Measurements from ENCODE around the gene VCAN. TPM values are rescaled to one million over a fixed set of nuclear protein-coding genes. Genes with fewer than 3 reads are reported as not detected.

The VCAN gene
- total and polyA plus RNA-seq, 3 experiments from 2014 or later = 0.24 to 0.33 TPM; not detected in 1

DNA sequence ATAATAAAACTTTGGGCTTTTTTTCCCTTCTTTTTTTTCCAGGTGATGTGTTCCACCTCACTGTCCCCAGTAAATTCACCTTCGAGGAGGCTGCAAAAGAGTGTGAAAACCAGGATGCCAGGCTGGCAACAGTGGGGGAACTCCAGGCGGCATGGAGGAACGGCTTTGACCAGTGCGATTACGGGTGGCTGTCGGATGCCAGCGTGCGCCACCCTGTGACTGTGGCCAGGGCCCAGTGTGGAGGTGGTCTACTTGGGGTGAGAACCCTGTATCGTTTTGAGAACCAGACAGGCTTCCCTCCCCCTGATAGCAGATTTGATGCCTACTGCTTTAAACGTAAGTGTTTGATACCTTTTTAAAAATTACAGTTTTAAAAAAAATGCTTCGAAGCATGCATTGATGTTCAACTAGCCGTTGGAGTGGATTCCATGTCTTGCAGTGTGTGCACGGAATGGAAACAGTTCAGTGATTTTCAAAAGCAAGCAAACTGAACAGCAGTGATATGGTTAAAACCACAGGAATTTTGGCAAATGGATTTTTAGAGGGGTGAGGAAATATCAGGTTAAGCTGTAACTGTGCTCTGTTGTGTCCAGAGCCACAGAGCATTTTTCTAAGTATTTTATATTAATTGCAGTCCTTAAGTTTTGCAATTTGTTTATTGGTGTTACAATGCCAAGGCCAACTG lies 40.7 kb downstream of the VCAN start:
- H3K36me3 ChIP-seq (ENCODE audit: insufficient read depth, low read length) = no peaks in the 10 kb centered on the region
- H3K9me3 Mint-ChIP-seq = no peaks in the 10 kb centered on the region
- H3K27ac ChIP-seq (ENCODE audit: low read depth, low read length) = no peak overlapping the region
- POLR2A ChIA-PET = no interaction called here
- DNase-seq = no peak
- H3K4me1 ChIP-seq (ENCODE audit: insufficient read depth, low read length) = no peaks in the 10 kb centered on the region
- H3K27ac Mint-ChIP-seq = no peak overlapping the region
- no peaks in the 10 kb centered on the region for H3K9me3 ChIP-seq (ENCODE audit: low read length)
- H3K36me3 Mint-ChIP-seq = no peaks in the 10 kb centered on the region
- H3K4me3 ChIP-seq (ENCODE audit: low read length) = no peak overlapping the region
- H3K4me1 Mint-ChIP-seq = no peaks in the 10 kb centered on the region
- no peak overlapping the region for H3K4me3 Mint-ChIP-seq
- CTCF ChIA-PET = no interaction called here
- H3K27me3 Mint-ChIP-seq = peaks cover 0 to 9% of the 10 kb centered on the region in 2 donors
- no peaks in the 10 kb centered on the region for H3K27me3 ChIP-seq (ENCODE audit: insufficient read depth, low read length, poor library complexity, severe bottlenecking)

GRCh38 chr5:83513081-83513480 lies 41.5 kb downstream of the VCAN start:
- no peak for DNase-seq
- ChIA-PET POLR2A (no interaction called here), CTCF (no interaction called here)
- H3K4me3 ChIP-seq (ENCODE audit: low read length) = no peak overlapping the region
- H3K36me3 Mint-ChIP-seq = no peaks in the 10 kb centered on the region
- no peaks in the 10 kb centered on the region for H3K4me1 ChIP-seq (ENCODE audit: insufficient read depth, low read length)
- no peaks in the 10 kb centered on the region for H3K9me3 Mint-ChIP-seq
- H3K4me1 Mint-ChIP-seq = no peaks in the 10 kb centered on the region
- no peaks in the 10 kb centered on the region for H3K27me3 ChIP-seq (ENCODE audit: insufficient read depth, low read length, poor library complexity, severe bottlenecking)
- no peaks in the 10 kb centered on the region for H3K9me3 ChIP-seq (ENCODE audit: low read length)
- peaks cover 0 to 9% of the 10 kb centered on the region in 2 donors for H3K27me3 Mint-ChIP-seq
- no peak overlapping the region for H3K27ac Mint-ChIP-seq
- no peaks in the 10 kb centered on the region for H3K36me3 ChIP-seq (ENCODE audit: insufficient read depth, low read length)
- H3K4me3 Mint-ChIP-seq = no peak overlapping the region
- no peak overlapping the region for H3K27ac ChIP-seq (ENCODE audit: low read depth, low read length)

GRCh38 chr5:83513491-83513890 lies 41.9 kb downstream of the VCAN start:
- Histone ChIP-seq H3K27ac (ENCODE audit: low read depth, low read length) (no peak overlapping the region), H3K36me3 (ENCODE audit: insufficient read depth, low read length) (no peaks in the 10 kb centered on the region), H3K9me3 (ENCODE audit: low read length) (no peaks in the 10 kb centered on the region), H3K27me3 (ENCODE audit: insufficient read depth, low read length, poor library complexity, severe bottlenecking) (no peaks in the 10 kb centered on the region), H3K4me1 (ENCODE audit: insufficient read depth, low read length) (no peaks in the 10 kb centered on the region), H3K4me3 (ENCODE audit: low read length) (no peak overlapping the region)
- ChIA-PET POLR2A (no interaction called here), CTCF (no interaction called here)
- H3K4me3 Mint-ChIP-seq = no peak overlapping the region
- H3K27me3 Mint-ChIP-seq = peaks cover 0 to 12% of the 10 kb centered on the region in 2 donors
- H3K9me3 Mint-ChIP-seq = no peaks in the 10 kb centered on the region
- no peaks in the 10 kb centered on the region for H3K4me1 Mint-ChIP-seq
- DNase-seq = no peak
- H3K27ac Mint-ChIP-seq = no peak overlapping the region
- no peaks in the 10 kb centered on the region for H3K36me3 Mint-ChIP-seq

DNA sequence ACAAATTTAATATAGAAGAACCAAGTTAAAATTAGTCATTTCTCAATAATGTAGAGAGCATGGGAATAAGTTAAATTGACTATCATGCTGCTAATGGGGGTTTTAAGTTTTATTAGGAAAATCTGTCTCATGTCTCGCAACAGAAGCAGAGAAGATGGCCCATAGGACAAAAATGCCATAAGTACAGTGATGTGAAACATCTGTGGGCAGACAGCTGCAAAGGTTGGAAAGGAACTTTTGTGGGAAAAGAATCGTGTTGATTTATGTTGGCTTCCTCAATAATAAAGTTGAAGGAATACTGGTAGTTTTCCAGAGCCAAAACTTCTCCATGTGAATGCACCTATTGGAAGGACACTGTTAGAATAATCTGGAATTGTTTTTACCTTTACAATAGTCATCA lies 44.8 kb downstream of the VCAN start:
- no peaks in the 10 kb centered on the region for H3K27me3 ChIP-seq (ENCODE audit: insufficient read depth, low read length, poor library complexity, severe bottlenecking)
- no peak overlapping the region for H3K4me3 Mint-ChIP-seq
- peaks cover 0 to 14% of the 10 kb centered on the region in 2 donors for H3K27me3 Mint-ChIP-seq
- H3K36me3 Mint-ChIP-seq = no peaks in the 10 kb centered on the region
- H3K27ac ChIP-seq (ENCODE audit: low read depth, low read length) = no peak overlapping the region
- no peaks in the 10 kb centered on the region for H3K4me1 Mint-ChIP-seq
- no peak for DNase-seq
- ChIA-PET CTCF (no interaction called here), POLR2A (no interaction called here)
- no peaks in the 10 kb centered on the region for H3K36me3 ChIP-seq (ENCODE audit: insufficient read depth, low read length)
- H3K4me3 ChIP-seq (ENCODE audit: low read length) = no peak overlapping the region
- H3K4me1 ChIP-seq (ENCODE audit: insufficient read depth, low read length) = no peaks in the 10 kb centered on the region
- no peaks in the 10 kb centered on the region for H3K9me3 ChIP-seq (ENCODE audit: low read length)
- no peak overlapping the region for H3K27ac Mint-ChIP-seq
- H3K9me3 Mint-ChIP-seq = no peaks in the 10 kb centered on the region

DNA sequence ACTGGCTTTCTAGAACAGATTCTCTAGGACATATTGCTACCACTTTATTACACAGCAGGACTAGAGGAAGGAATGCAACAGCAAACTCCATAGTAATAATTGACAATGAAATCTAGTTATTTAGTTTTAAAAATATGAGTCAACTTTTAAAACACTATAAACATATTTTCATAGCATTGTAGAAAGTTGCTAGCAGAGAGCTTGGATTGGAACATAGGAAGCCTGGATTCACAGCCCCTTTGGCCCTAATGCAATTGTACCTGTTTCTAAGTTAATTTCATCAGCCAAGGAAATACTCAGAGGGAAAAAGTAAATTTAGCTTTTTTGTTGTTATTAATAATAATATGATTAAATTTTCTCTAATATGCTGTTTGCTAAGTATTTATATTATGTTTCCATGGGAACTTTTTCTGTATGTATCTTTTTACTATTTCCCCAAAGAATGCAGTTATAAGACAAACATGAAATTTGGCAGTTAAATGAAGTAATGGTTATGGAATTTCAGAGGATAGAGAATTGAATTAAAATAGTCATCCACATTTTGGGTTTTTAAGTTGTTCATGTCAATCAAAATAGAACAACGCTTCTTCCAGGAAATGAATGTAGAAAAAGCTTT lies 45.6 kb downstream of the VCAN start:
- peaks cover 0 to 14% of the 10 kb centered on the region in 2 donors for H3K27me3 Mint-ChIP-seq
- no peak for DNase-seq
- no peaks in the 10 kb centered on the region for H3K9me3 Mint-ChIP-seq
- H3K4me3 Mint-ChIP-seq = no peak overlapping the region
- Histone ChIP-seq H3K27ac (ENCODE audit: low read depth, low read length) (no peak overlapping the region), H3K9me3 (ENCODE audit: low read length) (no peaks in the 10 kb centered on the region), H3K27me3 (ENCODE audit: insufficient read depth, low read length, poor library complexity, severe bottlenecking) (no peaks in the 10 kb centered on the region), H3K4me3 (ENCODE audit: low read length) (no peak overlapping the region), H3K36me3 (ENCODE audit: insufficient read depth, low read length) (no peaks in the 10 kb centered on the region), H3K4me1 (ENCODE audit: insufficient read depth, low read length) (no peaks in the 10 kb centered on the region)
- CTCF ChIA-PET = no interaction called here
- no peaks in the 10 kb centered on the region for H3K36me3 Mint-ChIP-seq
- POLR2A ChIA-PET = no interaction called here
- no peak overlapping the region for H3K27ac Mint-ChIP-seq
- no peaks in the 10 kb centered on the region for H3K4me1 Mint-ChIP-seq

- DNase-seq = no peak
- H3K9me3 ChIP-seq (ENCODE audit: low read length) = no peaks in the 10 kb centered on the region
- no peaks in the 10 kb centered on the region for H3K4me1 ChIP-seq (ENCODE audit: insufficient read depth, low read length)
- H3K27me3 ChIP-seq (ENCODE audit: insufficient read depth, low read length, poor library complexity, severe bottlenecking) = no peaks in the 10 kb centered on the region
- Mint-ChIP-seq H3K27ac (no peak overlapping the region), H3K4me1 (no peaks in the 10 kb centered on the region), H3K27me3 (peaks cover 0 to 14% of the 10 kb centered on the region in 2 donors), H3K4me3 (no peak overlapping the region), H3K9me3 (no peaks in the 10 kb centered on the region), H3K36me3 (no peaks in the 10 kb centered on the region)
- POLR2A ChIA-PET = no interaction called here
- no peaks in the 10 kb centered on the region for H3K36me3 ChIP-seq (ENCODE audit: insufficient read depth, low read length)
- no peak overlapping the region for H3K27ac ChIP-seq (ENCODE audit: low read depth, low read length)
- CTCF ChIA-PET = no interaction called here
- no peak overlapping the region for H3K4me3 ChIP-seq (ENCODE audit: low read length)
Observed at GRCh38 chr5:83517688-83518085, 46.1 kb downstream of the VCAN start.

DNA sequence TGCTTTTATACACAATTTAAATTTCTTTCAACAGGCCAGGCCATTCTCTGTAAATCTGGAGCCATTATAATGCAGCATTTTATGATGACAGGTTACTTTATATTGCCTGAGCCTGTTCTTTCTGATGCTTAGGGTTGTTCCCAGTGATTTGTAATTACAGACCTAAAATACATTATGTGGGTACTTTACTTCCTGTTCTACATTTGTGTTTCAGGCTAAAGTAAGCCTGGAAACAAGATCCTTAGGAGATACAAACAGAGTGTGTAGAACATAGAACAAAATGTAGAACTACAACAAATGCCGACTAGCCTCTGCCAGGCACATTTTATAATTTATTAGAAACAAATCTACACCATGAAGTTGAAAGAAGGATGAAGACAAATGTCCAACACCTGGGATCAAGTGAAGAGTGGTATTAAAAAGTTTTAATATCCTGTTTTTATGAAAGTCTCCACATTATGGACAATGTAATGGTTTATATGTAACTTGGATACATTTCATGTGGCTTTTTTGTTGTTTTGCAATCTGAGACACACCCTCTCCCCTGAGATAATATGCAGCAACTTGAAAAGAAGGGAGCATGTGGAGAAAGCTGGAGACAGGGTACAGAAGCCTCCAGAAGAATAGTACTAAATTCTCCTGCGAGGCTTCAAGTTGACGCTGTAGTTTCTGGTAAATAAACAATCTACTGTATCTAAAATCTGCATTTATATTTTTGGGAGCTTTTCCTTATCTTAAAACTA lies 46.9 kb downstream of the VCAN start:
- H3K36me3 Mint-ChIP-seq = no peaks in the 10 kb centered on the region
- H3K27me3 ChIP-seq (ENCODE audit: insufficient read depth, low read length, poor library complexity, severe bottlenecking) = no peaks in the 10 kb centered on the region
- no peak overlapping the region for H3K4me3 Mint-ChIP-seq
- no peak overlapping the region for H3K4me3 ChIP-seq (ENCODE audit: low read length)
- no peaks in the 10 kb centered on the region for H3K4me1 ChIP-seq (ENCODE audit: insufficient read depth, low read length)
- H3K36me3 ChIP-seq (ENCODE audit: insufficient read depth, low read length) = no peaks in the 10 kb centered on the region
- CTCF ChIA-PET = no interaction called here
- no peaks in the 10 kb centered on the region for H3K4me1 Mint-ChIP-seq
- POLR2A ChIA-PET = no interaction called here
- peaks cover 0 to 14% of the 10 kb centered on the region in 2 donors for H3K27me3 Mint-ChIP-seq
- H3K9me3 ChIP-seq (ENCODE audit: low read length) = no peaks in the 10 kb centered on the region
- no peak for DNase-seq
- no peak overlapping the region for H3K27ac Mint-ChIP-seq
- H3K9me3 Mint-ChIP-seq = no peaks in the 10 kb centered on the region
- no peak overlapping the region for H3K27ac ChIP-seq (ENCODE audit: low read depth, low read length)

DNA sequence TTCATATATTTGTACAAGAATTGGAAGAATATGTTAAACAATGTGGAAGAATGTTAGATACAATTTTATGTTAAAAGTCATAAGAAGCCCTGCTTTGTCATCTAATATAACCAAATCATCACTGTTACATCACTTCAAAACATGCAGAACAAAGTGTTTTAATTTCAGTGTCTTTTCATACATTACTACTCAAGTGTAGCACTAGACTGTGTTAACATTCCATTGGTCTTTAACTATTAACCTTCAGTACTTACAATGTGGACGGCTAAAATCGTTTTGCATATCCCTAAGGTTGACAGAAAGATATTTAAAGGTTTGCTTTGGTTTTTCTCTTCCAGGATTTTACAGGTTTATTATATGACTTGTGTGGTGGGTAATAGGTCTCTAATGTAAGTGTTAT lies 50.9 kb downstream of the VCAN start:
- Mint-ChIP-seq H3K36me3 (no peaks in the 10 kb centered on the region), H3K27me3 (peaks cover 3 to 4% of the 10 kb centered on the region in 2 donors), H3K9me3 (no peaks in the 10 kb centered on the region), H3K4me3 (no peak overlapping the region), H3K27ac (peak overlapping the region in 1 of 8 donors; percentile 70), H3K4me1 (no peaks in the 10 kb centered on the region)
- ChIA-PET CTCF (no interaction called here), POLR2A (no interaction called here)
- Histone ChIP-seq H3K4me3 (ENCODE audit: low read length) (no peak overlapping the region), H3K27ac (ENCODE audit: low read depth, low read length) (no peak overlapping the region), H3K9me3 (ENCODE audit: low read length) (no peaks in the 10 kb centered on the region), H3K36me3 (ENCODE audit: insufficient read depth, low read length) (no peaks in the 10 kb centered on the region), H3K4me1 (ENCODE audit: insufficient read depth, low read length) (no peaks in the 10 kb centered on the region), H3K27me3 (ENCODE audit: insufficient read depth, low read length, poor library complexity, severe bottlenecking) (no peaks in the 10 kb centered on the region)
- DNase-seq = no peak

Measured in CD8-positive, alpha-beta memory T cell (primary cell).